KMS-11 (cell line): ENCODE results near the gene GK.
"Not testable (repeated sequence)": the region's sequence is repeated elsewhere in the genome, so short reads cannot be mapped to it uniquely, and the experiment has no call there.

Experiments used
- H2AFZ ChIP-seq: fragments of 200-600 bp; sonication (generic); 2 replicates; pipeline ENCODE4 v1.6.1; 2016; ENCODE audit warnings: antibody characterized with exemption, mixed run types, low read depth
- H3K27ac ChIP-seq: fragments of 200-600 bp; sonication (generic); 2 replicates; pipeline ENCODE4 v1.6.1; 2016; ENCODE audit warnings: mild to moderate bottlenecking, mixed run types
- H3K27me3 ChIP-seq: fragments of 200-600 bp; sonication (generic); 2 replicates; pipeline ENCODE4 v1.6.1; 2017; ENCODE audit warnings: mild to moderate bottlenecking, low read depth, mixed run types, moderate library complexity; ENCODE audit not compliant: insufficient read depth
- H3K36me3 ChIP-seq: fragments of 200-600 bp; sonication (generic); 2 replicates; pipeline ENCODE4 v1.6.1; 2017; ENCODE audit warnings: mild to moderate bottlenecking, mixed run types; ENCODE audit not compliant: insufficient read depth
- H3K4me1 ChIP-seq: fragments of 200-600 bp; sonication (generic); 2 replicates; pipeline ENCODE4 v1.6.1; 2016; ENCODE audit warnings: mild to moderate bottlenecking, low read depth, mixed run types; ENCODE audit not compliant: poor library complexity, severe bottlenecking
- H3K4me2 ChIP-seq: fragments of 200-600 bp; sonication (generic); 2 replicates; pipeline ENCODE4 v1.7.0; 2016; ENCODE audit warnings: mild to moderate bottlenecking, mixed run types
- H3K4me3 ChIP-seq: fragments of 200-600 bp; sonication (generic); IDR thresholded peaks from 2 replicates; pipeline ENCODE4 v1.6.1; 2017; ENCODE audit warnings: low read depth, low read length, mixed read lengths; ENCODE audit not compliant: insufficient read depth
- H3K79me2 ChIP-seq: fragments of 200-600 bp; sonication (generic); 2 replicates; pipeline ENCODE4 v1.6.1; 2016; ENCODE audit warnings: low read depth, mixed run types; ENCODE audit not compliant: insufficient read depth
- H3K9ac ChIP-seq: fragments of 200-600 bp; sonication (generic); 2 replicates; pipeline ENCODE4 v1.6.1; 2016; ENCODE audit warnings: mild to moderate bottlenecking, mixed run types
- H4K20me1 ChIP-seq: fragments of 200-600 bp; sonication (generic); 2 replicates; pipeline ENCODE4 v1.6.1; 2016; ENCODE audit warnings: mild to moderate bottlenecking, mixed run types; ENCODE audit not compliant: insufficient read depth
- TF ChIP-seq, protein P1 (sequence below): fragments of 200-600 bp; sonication (generic); conservative IDR thresholded peaks from 2 replicates; pipeline ENCODE4 v1.6.1; 2017; ENCODE audit warnings: low read depth, mild to moderate bottlenecking, antibody characterized with exemption, low read length, moderate library complexity, mixed read lengths

GK gene

DNA sequence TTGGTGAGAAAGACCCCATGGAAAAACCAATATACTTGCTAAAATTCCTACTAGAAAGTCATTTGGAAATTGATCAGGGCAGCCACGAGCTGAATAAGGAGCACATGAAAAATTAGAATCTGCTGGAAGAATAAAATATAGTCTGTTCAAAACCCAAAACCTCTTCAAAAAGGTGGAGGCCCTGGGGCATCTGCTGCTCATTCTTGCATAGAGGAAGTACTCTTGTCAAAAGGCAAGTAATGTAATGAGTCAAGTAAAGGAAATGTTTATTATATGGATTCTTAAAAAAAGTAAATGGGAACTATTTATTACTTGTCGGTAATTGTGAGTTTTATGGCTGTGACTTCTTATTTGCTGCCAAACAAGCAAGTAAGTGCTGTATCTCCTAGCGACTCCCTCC, 109.5 kb downstream of the GK start:
- Histone ChIP-seq H4K20me1 (no peaks in the 10 kb centered on the region), H3K4me1 (no peaks in the 10 kb centered on the region), H3K9ac (no peak overlapping the region), H3K4me2 (no peak overlapping the region), H3K36me3 (no peaks in the 10 kb centered on the region), H3K4me3 (no peak overlapping the region), H3K27ac (no peak overlapping the region), H2AFZ (no peak overlapping the region), H3K27me3 (no peaks in the 10 kb centered on the region), H3K79me2 (no peaks in the 10 kb centered on the region)
- TF ChIP-seq, protein P1, sequence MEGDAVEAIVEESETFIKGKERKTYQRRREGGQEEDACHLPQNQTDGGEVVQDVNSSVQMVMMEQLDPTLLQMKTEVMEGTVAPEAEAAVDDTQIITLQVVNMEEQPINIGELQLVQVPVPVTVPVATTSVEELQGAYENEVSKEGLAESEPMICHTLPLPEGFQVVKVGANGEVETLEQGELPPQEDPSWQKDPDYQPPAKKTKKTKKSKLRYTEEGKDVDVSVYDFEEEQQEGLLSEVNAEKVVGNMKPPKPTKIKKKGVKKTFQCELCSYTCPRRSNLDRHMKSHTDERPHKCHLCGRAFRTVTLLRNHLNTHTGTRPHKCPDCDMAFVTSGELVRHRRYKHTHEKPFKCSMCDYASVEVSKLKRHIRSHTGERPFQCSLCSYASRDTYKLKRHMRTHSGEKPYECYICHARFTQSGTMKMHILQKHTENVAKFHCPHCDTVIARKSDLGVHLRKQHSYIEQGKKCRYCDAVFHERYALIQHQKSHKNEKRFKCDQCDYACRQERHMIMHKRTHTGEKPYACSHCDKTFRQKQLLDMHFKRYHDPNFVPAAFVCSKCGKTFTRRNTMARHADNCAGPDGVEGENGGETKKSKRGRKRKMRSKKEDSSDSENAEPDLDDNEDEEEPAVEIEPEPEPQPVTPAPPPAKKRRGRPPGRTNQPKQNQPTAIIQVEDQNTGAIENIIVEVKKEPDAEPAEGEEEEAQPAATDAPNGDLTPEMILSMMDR: no peak

- not testable (repeated sequence) for H3K9ac ChIP-seq, H3K27ac ChIP-seq, H3K27me3 ChIP-seq, H3K36me3 ChIP-seq, H3K4me3 ChIP-seq, H2AFZ ChIP-seq, H3K4me2 ChIP-seq, H3K79me2 ChIP-seq, H4K20me1 ChIP-seq
- peaks cover 10% of the 10 kb centered on the region for H3K4me1 ChIP-seq
These were observed 120.5 kb downstream of the GK start for GRCh38 chrX:30773764-30774163.

DNA sequence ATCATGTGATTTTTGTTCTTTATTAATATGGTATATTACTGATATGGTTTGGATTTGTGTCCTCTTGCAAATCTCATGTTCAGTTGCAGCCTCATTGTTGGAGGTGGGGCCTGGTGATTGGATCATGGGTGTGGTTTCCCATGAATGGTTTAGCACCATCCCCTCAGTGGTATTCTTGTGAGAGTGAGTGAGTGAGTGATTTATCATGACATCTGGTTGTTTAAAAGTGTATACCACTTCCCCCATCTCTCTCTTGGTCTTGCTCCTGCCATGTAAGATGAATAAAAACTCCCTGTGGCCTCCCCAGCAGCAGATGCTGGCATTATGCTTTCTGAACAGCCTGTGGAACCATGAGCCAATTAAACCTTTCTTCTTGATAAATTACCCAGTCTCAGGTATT, 124.4 kb downstream of the GK start:
- H2AFZ ChIP-seq: no peak overlapping the region
- no peaks in the 10 kb centered on the region for H3K27me3 ChIP-seq
- no peak overlapping the region for H3K27ac ChIP-seq
- H3K4me2 ChIP-seq: no peak overlapping the region
- peaks cover 10% of the 10 kb centered on the region for H3K4me1 ChIP-seq
- H3K36me3 ChIP-seq: no peaks in the 10 kb centered on the region
- TF ChIP-seq, protein P1: no peak
- H3K9ac ChIP-seq: no peak overlapping the region
- H4K20me1 ChIP-seq: no peaks in the 10 kb centered on the region
- no peaks in the 10 kb centered on the region for H3K79me2 ChIP-seq
- H3K4me3 ChIP-seq: no peak overlapping the region

DNA sequence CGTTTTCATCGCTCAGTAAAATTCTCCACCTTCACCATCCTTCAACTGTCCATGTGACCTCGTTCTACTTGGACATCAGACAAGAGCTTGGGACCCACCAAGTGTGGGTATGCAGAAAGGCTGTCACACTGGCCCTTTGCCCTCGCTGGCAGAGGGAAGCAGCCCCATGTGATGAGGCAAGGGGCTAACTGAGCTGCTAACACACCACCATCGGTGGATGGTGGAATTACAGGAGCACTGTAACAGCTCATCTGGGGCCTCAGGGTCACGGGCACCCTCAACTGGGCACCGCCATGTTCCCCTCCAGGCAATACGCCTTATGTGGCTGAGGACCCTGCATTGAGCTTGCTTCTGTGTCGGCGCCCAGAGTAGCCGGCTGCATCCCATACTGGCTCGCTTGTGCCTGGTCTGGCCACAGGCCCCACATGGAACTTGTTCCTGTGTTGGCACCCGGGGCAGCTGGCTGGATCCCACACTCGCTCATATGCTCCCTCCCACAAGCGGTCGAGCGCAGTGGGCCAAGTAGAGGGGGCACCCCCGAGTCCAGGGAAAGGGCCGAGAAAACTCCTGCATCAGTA, 126.3 kb downstream of the GK start:
- Histone ChIP-seq H3K27ac (no peak overlapping the region), H3K4me2 (no peak overlapping the region), H4K20me1 (no peaks in the 10 kb centered on the region), H3K9ac (no peak overlapping the region), H2AFZ (no peak overlapping the region), H3K27me3 (no peaks in the 10 kb centered on the region), H3K4me3 (no peak overlapping the region), H3K79me2 (no peaks in the 10 kb centered on the region), H3K4me1 (peaks cover under 1% of the 10 kb centered on the region), H3K36me3 (no peaks in the 10 kb centered on the region)
- TF ChIP-seq, protein P1: no peak
